K562 (cell line): ENCODE results near the gene MAN1B1. TPM values are rescaled to one million over a fixed set of nuclear protein-coding genes. Genes with fewer than 3 reads are reported as not detected.

Source experiments
- ATAC-seq: fragments of 200-7000 bp; cut with Tn5 transposase; 3 replicates; pipeline ENCODE4 v1.9.1; 2020; ENCODE audit warnings: moderate library complexity
- BruUV-seq: library from RNA; stranded (reverse); fragments of 400-500 nt; replicated peaks from 2 replicates; lab custom pipeline; 2021; lab: Mats Ljungman, UMichigan
- CTCF ChIA-PET: fragments of 300-600 bp; formaldehyde crosslinking; extraction: SDS; loops from one replicate; lab custom pipeline; 2021; ENCODE audit warnings: low intra/inter-chr PET ratio; lab: Yijun Ruan, JAX
- POLR2A ChIA-PET: fragments of 300-600, 350-650 bp; sonication (Branson Sonifier 250); formaldehyde crosslinking; extraction: SDS; loops from one replicate; lab custom pipeline; 2021; ENCODE audit warnings: antibody characterized with exemption, inconsistent platforms; lab: Yijun Ruan, JAX
- DNase-seq, 4 experiments: peaks; one replicate each; pipeline versions ENCODE4 v3.0.0 to v3.0.0-alpha.2; 2011 to 2018; ENCODE audit warnings: low spot score in 3 of 4, mixed read lengths in 3 of 4; ENCODE audit errors: extremely low read depth in 1 of 4
- FAIRE-seq: peaks from 2 replicates; lab custom pipeline; 2011; peaks lifted over from hg19 to GRCh38; lab: Jason Lieb, UNC
- H2AFZ ChIP-seq: 2 replicates; pipeline ENCODE4 v1.6.0; 2011; ENCODE audit warnings: low read depth, low read length, control low read depth, inconsistent platforms
- H3K27ac ChIP-seq: fragments of 200-600 bp; 3 replicates; pipeline ENCODE4 v1.8.0; 2011; ENCODE audit warnings: low read depth, mild to moderate bottlenecking, control low read depth, inconsistent platforms, low read length, moderate library complexity, mixed read lengths; ENCODE audit errors: extremely low read depth
- H3K27me3 ChIP-seq, 2 experiments: fragments of 300-600 bp in 1 of 2; 2 replicates in 1 of 2; 3 replicates in 1 of 2; pipeline versions ENCODE4 v1.6.0 to v1.8.0; 2011; ENCODE audit warnings: inconsistent platforms in 2 of 2, low read length in 2 of 2, mild to moderate bottlenecking in 1 of 2, mixed read lengths in 1 of 2, moderate library complexity in 1 of 2; ENCODE audit not compliant: control insufficient read depth in 2 of 2, insufficient read depth in 2 of 2
- H3K36me3 ChIP-seq: fragments of 300-600 bp; 3 replicates; pipeline ENCODE4 v1.8.0; 2011; ENCODE audit warnings: mild to moderate bottlenecking, low read length, inconsistent platforms; ENCODE audit not compliant: control insufficient read depth, insufficient read depth
- H3K4me1 ChIP-seq, 2 experiments: fragments of 200-600 bp in 1 of 2; replicated peaks in 1 of 2; 2 replicates in 1 of 2; 3 replicates in 1 of 2; pipeline versions ENCODE4 v1.5.1 to v1.8.0; 2011; ENCODE audit warnings: inconsistent platforms in 2 of 2, low read length in 2 of 2, mild to moderate bottlenecking in 1 of 2, mixed read lengths in 1 of 2, moderate library complexity in 1 of 2; ENCODE audit not compliant: control insufficient read depth in 2 of 2, insufficient read depth in 2 of 2
- H3K4me2 ChIP-seq: 2 replicates; pipeline ENCODE4 v1.6.1; 2011; ENCODE audit warnings: low read length, control low read depth, inconsistent platforms, mixed read lengths; ENCODE audit not compliant: insufficient read depth
- H3K4me3 ChIP-seq: fragments of 200-600 bp; sonication (generic), shearing (Covaris generic); 2 replicates; pipeline ENCODE4 v1.5.1; 2016; ENCODE audit warnings: control low read depth, inconsistent platforms
- H3K79me2 ChIP-seq: fragments of 200-600 bp; 3 replicates; pipeline ENCODE4 v1.8.0; 2011; ENCODE audit warnings: low read length, inconsistent platforms; ENCODE audit not compliant: control insufficient read depth, insufficient read depth
- H3K9ac ChIP-seq, 2 experiments: 2 replicates each; pipeline versions ENCODE4 v1.6.0 to v1.6.1; 2011; ENCODE audit warnings: low read depth in 2 of 2, low read length in 2 of 2, control low read depth in 1 of 2, inconsistent platforms in 1 of 2, mild to moderate bottlenecking in 1 of 2, mixed read lengths in 1 of 2; ENCODE audit not compliant: insufficient read depth in 1 of 2
- H3K9me1 ChIP-seq: one replicate; pipeline ENCODE4 v1.6.0; 2011; ENCODE audit warnings: inconsistent platforms, mild to moderate bottlenecking, low read length, moderate library complexity; ENCODE audit not compliant: control insufficient read depth, insufficient read depth
- H3K9me3 ChIP-seq: replicated peaks from 2 replicates; pipeline ENCODE4 v1.5.1; 2011; ENCODE audit warnings: low read depth, low read length, inconsistent platforms; ENCODE audit not compliant: control insufficient read depth, insufficient read depth
- H4K20me1 ChIP-seq: replicated peaks from 2 replicates; pipeline ENCODE4 v1.6.1; 2011; ENCODE audit warnings: low read length, inconsistent platforms, mixed read lengths; ENCODE audit not compliant: control insufficient read depth, insufficient read depth
- POLR2G ChIP-seq: fragments of 200-400 bp; formaldehyde crosslinking; IDR thresholded peaks from 2 replicates; pipeline ENCODE4 v1.6.1; 2017; ENCODE audit warnings: low read depth, mild to moderate bottlenecking, antibody characterized with exemption, low read length, moderate library complexity
- RBFOX2 ChIP-seq: fragments of 200-400 bp; formaldehyde crosslinking; IDR thresholded peaks from 2 replicates; pipeline ENCODE4 v1.6.1; 2017; ENCODE audit warnings: low read depth, mild to moderate bottlenecking, low read length, moderate library complexity
- WGBS: fragments of 100-300 bp; shearing (Covaris generic); methylation state at CpG from one replicate; pipeline ENCODE4 v1.1.6; 2016; ENCODE audit warnings: low coverage, mixed read lengths; ENCODE audit not compliant: insufficient coverage; ENCODE audit errors: missing lambda C conversion rate; 5-methylcytosine and 5-hydroxymethylcytosine counted together
- in situ Hi-C: fragments of 300-500 bp; cut with MboI; formaldehyde crosslinking; loops from 4 replicates; pipeline ENCODE4 v1.15.0; 2018; ENCODE audit warnings: inconsistent platforms, mixed read lengths
- intact Hi-C: fragments of 100-400 bp; cut with micrococcal nuclease; formaldehyde crosslinking; loops from 2 replicates; pipeline ENCODE4 v1.14.2; 2022
- polyA plus RNA-seq, 8 experiments: library from polyadenylated mRNA; depleted of rRNA in 4 of 8; stranded (reverse) in 5 of 8; unstranded in 3 of 8; fragments of >200 nt; fragmentation: Nextera tagmentation in 2 of 8; fragmentation: Illumina TruSeq in 1 of 8; extraction: Ambion mirVana in 2 of 8; extraction: Trizol in 1 of 8; gene quantifications; 2 replicates each; pipeline versions ENCODE4 v1.2.1 to v1.2.3, GENCODE V29; 2011 to 2014; ENCODE audit warnings: inconsistent platforms in 1 of 8, missing spikeins in 1 of 8
- total RNA-seq, 7 experiments: library from RNA; depleted of rRNA in 6 of 7; stranded (reverse); fragments of >200 nt in 6 of 7; fragmentation: Illumina TruSeq in 2 of 7; extraction: Trizol in 2 of 7; gene quantifications; 2 replicates each; pipeline versions ENCODE4 v1.2.1 to v1.2.3, GENCODE V29; 2011 to 2021; ENCODE audit warnings: low replicate concordance in 1 of 7
- TF ChIP-seq, protein P1 (sequence below): sonication (generic); formaldehyde crosslinking; IDR thresholded peaks from 2 replicates; pipeline ENCODE4 v1.8.1; 2023; ENCODE audit warnings: missing genetic modification reagents, mild to moderate bottlenecking, borderline replicate concordance

MAN1B1 gene
- total and polyA plus RNA-seq, 9 of the 15 experiments (the other 6 are each of a cell fraction or from before 2014, with no cell fraction given), result 0.55 to 36.6 (median 27.3) TPM

- intact Hi-C loops, result no loop called here
- Histone ChIP-seq H3K4me2 (no peak overlapping the region), H3K36me3 (peaks cover 34% of the 10 kb centered on the region), H3K79me2 (peaks cover 30% of the 10 kb centered on the region), H3K4me1 (peaks cover 19 to 39% of the 10 kb centered on the region in 2 experiments; a peak in 4 of 5 replicates), H2AFZ (no peak overlapping the region), H4K20me1 (no peaks in the 10 kb centered on the region), H3K27ac (no peak overlapping the region), H3K9me3 (no peaks in the 10 kb centered on the region), H3K4me3 (no peak overlapping the region), H3K9ac (peak overlapping the region in 1 of 2 experiments; percentile 77; a peak in 2 of 4 replicates), H3K9me1 (no peaks in the 10 kb centered on the region), H3K27me3 (no peaks in the 10 kb centered on the region)
- no peak for ATAC-seq
- BruUV-seq, result no TSS peak
- TF ChIP-seq RBFOX2, result 0 out of 2 replicates have a peak, but pooled peaks have one; percentile 13
- 0 out of 2 replicates have a peak, but pooled peaks have one; percentile 6 for TF ChIP-seq POLR2G
- TF ChIP-seq, protein P1, sequence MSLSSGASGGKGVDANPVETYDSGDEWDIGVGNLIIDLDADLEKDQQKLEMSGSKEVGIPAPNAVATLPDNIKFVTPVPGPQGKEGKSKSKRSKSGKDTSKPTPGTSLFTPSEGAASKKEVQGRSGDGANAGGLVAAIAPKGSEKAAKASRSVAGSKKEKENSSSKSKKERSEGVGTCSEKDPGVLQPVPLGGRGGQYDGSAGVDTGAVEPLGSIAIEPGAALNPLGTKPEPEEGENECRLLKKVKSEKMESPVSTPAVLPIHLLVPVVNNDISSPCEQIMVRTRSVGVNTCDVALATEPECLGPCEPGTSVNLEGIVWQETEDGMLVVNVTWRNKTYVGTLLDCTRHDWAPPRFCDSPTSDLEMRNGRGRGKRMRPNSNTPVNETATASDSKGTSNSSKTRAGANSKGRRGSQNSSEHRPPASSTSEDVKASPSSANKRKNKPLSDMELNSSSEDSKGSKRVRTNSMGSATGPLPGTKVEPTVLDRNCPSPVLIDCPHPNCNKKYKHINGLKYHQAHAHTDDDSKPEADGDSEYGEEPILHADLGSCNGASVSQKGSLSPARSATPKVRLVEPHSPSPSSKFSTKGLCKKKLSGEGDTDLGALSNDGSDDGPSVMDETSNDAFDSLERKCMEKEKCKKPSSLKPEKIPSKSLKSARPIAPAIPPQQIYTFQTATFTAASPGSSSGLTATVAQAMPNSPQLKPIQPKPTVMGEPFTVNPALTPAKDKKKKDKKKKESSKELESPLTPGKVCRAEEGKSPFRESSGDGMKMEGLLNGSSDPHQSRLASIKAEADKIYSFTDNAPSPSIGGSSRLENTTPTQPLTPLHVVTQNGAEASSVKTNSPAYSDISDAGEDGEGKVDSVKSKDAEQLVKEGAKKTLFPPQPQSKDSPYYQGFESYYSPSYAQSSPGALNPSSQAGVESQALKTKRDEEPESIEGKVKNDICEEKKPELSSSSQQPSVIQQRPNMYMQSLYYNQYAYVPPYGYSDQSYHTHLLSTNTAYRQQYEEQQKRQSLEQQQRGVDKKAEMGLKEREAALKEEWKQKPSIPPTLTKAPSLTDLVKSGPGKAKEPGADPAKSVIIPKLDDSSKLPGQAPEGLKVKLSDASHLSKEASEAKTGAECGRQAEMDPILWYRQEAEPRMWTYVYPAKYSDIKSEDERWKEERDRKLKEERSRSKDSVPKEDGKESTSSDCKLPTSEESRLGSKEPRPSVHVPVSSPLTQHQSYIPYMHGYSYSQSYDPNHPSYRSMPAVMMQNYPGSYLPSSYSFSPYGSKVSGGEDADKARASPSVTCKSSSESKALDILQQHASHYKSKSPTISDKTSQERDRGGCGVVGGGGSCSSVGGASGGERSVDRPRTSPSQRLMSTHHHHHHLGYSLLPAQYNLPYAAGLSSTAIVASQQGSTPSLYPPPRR (CRISPR knock-in tag), result no peak
- in situ Hi-C loops, result no loop called here
- WGBS, result 76% methylated on average over 10 of the region's 11 CpGs
- ChIA-PET CTCF (no interaction called here), POLR2A (interaction anchor here (1.0 to 3.3 kb wide), 5 partner anchors 8 to 34 kb away, joined by 3 to 18 read pairs (median 5); partner anchors contain the start of gene UAP1L1)
- DNase-seq, result no peak
- FAIRE-seq, result no peak
These were observed 2.6 kb downstream of the MAN1B1 start for GRCh38 chr9:137089232-137089947.
